HG02610 (cell line): ENCODE data around the gene AKT1S1.
"Not testable (repeated sequence)": the region's sequence is repeated elsewhere in the genome, so short reads cannot be mapped to it uniquely, and the experiment has no call there.

ENCODE experiments used
- ATAC-seq: cut with Tn5 transposase; IDR thresholded peaks from one replicate; pipeline ENCODE4 v1.9.1; 2021; ENCODE audit warnings: mild to moderate bottlenecking, moderate library complexity; ENCODE audit not compliant: unreplicated experiment

The AKT1S1 gene

DNA sequence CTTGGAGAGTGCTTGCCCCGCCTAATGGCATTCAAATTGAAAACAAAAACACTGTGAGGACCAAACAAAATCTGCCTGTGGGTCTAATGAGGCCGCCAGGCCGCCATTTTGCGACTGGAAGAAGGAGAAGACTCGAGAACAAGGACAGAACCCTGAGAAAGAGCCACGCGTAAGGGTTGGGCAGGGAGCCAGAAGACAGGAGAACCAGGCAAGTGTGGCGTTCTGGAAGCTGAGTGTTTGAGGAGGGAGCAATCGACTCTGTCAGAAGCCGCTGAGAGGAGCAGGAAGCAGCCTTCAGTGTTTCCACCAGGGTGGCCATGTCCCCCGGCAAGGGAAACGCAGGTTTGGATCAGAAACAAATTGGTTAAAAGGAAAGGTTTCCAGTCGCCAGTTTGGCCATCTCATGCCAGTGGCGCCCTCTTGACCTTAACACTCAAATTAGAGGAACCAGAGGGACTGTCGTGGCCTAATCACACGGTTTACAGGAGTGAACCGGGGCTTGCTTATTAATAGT lies 36.4 kb downstream of the AKT1S1 start:
- ATAC-seq: no peak

GRCh38 chr19:49840321-49840720 lies 36.8 kb downstream of the AKT1S1 start:
- no peak for ATAC-seq

DNA sequence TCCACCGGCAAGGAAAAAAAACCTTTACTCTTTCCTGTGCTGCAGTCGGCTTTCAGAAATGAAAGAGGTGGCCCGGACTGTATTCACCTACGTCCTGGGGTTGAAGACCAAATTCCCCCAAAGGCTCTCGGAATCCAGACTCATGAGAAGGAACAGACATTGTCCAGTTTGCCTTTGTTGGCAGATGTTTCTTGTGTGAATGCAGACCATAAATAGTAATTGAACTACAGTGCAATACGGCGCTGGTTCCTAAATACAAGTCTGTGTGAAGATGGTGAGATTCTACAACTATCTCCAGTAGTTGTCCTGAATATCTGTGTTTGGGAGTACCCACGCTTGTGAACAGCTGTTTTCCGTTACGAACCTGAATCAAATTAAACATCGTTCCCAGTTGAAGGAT lies 37.4 kb downstream of the AKT1S1 start:
- no peak for ATAC-seq

DNA sequence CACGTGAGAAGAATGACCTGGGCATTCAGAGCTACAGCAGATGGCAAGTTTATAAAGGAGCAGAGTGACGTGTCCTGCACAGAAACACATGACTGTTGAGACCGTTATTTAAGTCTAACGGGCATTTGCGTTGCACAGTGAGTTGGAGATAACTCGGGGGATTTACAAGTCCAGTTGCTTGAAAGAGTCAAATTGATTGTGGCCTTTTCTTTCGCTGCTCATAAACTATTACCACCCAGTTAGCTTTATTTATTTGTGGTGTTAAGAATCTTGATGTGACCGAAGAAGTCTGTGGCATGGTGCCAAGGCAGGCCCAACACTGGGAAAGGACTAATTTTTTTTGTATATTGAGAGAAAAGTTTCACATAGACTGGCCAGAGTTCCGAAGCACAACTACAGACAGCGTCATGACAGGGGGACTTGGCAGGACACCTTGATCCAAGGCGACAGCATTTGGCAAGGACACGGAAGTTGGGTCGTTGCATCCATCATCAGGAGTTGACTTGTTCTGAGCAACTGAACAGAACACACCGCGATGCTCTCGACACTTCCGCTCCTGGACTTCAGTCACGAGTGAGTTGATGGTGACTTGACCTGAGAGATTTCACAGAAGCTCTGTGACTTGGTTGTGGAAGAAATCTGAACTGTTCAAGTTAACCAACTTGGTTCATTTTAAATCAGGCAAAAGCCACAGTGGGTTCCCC lies 38.1 kb downstream of the AKT1S1 start:
- ATAC-seq: no peak

- no peak for ATAC-seq
Measured at GRCh38 chr19:49837425-49837824, 39.7 kb downstream of the AKT1S1 start.

GRCh38 chr19:49837009-49837310 lies 40.2 kb downstream of the AKT1S1 start:
- ATAC-seq: no peak

GRCh38 chr19:49836176-49837008 lies 40.8 kb downstream of the AKT1S1 start:
- no peak for ATAC-seq

DNA sequence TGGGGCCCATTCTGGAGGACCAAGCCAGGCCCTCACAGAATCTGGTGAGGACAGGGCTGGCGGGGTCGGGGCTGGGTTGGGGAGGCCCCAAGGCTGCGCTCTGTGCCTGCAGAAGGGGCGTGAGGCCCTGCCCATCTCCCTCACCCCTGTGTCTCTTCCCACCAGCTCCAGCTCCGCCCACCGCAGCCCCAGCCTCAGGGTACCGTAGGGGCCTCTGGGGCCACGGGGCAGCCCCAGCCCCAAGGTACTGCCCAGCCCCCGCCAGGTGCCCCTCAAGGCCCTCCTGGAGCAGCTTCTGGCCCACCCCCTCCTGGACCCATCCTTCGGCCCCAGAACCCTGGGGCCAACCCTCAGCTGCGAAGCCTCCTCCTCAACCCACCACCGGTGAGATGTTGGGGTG lies 41.6 kb downstream of the AKT1S1 start:
- ATAC-seq: no peak

DNA sequence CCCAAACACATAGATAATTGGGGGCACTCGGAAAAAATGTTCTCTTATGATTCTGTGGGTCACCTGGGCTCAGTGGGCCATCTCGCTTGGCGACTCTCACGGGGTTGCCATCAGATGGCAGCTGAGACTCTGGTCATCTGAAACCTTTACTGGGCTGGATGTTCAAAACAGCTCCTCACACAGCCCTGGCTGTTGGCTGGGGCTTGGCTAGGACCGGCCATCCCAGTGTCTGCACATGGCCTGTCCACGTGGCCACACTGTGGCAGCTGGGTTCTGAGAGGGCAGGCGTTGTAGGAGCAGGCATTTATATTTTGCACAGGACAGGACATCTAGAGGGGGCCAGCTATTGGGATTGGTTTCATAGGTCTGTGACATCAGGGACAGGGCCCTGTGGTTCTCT lies 43.6 kb downstream of the AKT1S1 start:
- no peak for ATAC-seq

DNA sequence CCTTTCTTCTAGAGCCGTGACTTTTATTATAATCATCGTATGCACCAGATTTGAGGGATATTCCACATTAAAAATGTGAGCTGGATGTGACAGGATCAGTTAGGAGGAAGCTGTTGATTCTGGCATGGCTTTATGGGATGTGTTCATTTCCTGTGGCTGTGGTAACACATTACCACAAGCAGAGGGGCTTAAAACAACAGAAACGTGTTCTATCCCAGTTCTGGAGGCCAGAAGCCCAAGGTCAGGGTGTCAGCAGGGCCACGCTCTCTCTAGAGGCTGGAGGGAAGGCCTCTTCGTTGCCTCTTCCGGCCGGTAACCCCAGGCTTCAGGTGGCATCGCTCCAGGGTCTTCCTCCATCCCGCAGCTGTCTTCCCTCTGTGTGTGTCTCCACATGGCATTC lies 44.6 kb downstream of the AKT1S1 start:
- no peak for ATAC-seq

DNA sequence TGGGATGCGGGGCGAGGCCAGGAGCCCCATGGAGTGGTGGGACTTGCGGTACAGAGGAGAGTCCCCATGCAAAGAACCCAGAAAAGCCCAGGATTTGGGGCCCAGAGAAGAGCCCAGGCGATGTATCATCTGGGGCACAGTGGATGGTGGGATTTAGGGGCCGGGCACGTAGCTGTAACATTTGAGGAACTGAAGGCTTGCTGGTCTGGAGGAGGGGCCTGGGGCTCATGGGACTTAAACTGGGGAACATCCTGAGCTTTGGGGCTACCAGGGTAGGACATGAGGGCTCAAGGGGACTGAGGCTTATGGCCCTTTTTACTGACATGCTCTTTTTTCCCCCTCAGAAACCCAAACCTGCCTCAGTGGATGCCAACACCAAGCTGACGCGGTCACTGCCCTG lies 45.6 kb downstream of the AKT1S1 start:
- no peak for ATAC-seq

DNA sequence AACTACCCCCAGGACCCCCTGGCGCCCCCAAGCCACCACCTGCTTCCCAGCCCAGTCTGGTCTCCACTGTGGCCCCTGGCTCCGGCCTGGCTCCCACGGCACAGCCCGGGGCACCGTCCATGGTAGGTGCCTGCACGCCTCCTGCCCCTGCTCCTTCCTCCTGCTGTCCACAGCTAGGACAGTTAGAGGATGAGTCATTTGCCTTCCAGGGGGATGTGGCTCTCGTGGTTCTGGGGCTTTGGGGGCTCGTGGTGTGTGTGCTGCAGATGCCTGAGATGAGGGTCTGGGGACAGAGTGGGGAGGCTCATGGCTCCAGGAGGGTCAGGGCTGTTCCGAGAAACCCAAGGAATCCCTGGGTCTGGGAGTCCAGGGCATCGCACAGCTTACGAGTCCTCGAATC lies 46.4 kb downstream of the AKT1S1 start:
- ATAC-seq: no peak

DNA sequence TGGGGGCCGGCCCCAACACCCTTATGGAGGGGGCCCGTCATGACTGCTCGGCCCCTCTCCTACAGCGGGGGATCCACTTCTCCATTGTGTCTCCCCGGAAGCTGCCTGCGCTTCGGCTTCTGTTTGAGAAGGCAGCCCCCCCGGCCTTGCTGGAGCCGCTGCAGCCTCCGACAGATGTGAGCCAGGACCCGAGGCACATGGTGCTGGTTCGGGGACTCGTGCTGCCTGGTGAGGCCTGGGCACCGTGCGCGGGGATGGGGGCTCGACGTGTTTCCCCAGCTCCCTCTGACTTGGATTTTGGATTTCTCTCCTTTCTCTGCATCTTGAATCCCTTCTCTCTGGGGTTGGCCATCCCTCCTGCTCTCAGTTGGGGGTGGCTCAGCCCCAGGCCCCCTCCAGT lies 47.4 kb downstream of the AKT1S1 start:
- no peak for ATAC-seq

DNA sequence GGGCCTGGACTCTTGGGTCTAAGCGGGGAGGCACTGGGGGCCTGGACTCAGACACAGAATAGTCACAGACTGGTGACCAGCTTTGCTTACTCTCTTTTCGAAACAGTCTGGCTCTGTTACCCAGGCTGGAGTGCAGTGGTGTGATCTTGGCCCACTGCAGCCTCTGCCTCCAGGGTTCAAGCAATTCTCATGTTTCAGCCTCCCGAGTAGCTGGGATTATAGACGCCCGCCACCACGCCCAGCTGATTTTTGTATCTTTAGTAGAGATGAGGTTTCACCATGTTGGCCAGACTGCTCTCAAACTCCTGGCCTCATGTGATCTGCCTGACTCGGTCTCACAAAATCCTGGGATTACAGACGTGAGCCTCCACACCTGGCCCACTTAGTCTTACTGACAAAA lies 48.0 kb downstream of the AKT1S1 start:
- ATAC-seq: no peak

DNA sequence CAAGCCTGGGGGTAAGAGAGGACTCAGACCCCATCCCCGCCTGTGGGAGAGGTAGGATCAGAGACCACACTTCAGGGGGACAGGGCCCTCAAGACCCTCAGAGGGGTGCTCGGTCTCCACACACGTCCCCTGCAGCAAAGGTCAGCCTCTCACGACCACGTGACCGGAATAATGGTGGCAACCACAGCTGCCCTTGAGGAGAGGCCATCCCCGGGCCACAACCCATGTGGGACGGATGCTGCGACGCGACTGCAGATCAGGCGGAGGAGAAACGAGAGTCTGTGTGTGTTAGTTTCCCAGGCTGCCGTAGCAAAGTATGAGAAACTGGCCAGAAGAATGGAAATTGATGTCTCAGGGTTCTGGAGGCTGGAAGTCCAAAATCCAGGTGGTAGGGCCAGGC lies 50.1 kb downstream of the AKT1S1 start:
- no peak for ATAC-seq

DNA sequence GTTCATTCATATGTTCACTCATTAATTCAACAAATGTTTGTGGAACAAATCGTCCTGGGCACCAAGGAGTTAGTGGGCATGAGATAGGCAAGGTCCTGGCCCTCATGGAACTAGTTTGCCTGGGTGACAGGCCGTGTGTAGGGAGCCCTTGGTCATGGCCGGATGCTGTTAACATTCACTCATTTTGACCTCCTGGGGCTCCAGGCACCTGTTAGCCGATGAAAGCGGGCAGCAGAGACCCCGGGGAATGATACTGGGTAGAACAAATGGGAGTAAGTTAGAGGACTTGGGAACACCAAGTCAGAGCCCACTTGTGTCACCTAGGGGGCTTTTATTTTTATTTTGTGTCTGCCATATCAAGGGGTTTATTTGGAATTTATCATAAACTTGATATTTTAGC lies 52.5 kb downstream of the AKT1S1 start:
- no peak for ATAC-seq

- ATAC-seq: no peak
Measured at GRCh38 chr19:49823472-49823871, 53.7 kb downstream of the AKT1S1 start.

DNA sequence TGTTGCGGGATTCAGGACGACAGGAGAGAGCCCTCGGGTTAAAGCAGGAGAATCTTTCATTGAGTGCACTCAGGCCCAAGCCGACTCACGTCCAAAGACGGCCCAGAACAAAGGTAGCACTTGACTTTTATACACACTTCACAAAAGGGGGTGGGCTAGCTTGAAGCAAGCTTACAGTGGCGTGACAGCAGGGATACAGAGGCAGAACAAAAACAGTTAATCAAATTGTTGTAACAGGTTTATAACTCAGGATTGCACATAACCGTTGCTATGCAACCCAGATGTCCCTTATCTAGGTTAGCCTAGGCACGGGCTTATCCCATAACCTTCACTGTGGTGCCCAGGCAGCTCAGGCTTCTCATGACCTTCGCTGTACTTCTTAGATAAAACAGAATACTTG lies 57.0 kb downstream of the AKT1S1 start:
- no peak for ATAC-seq

DNA sequence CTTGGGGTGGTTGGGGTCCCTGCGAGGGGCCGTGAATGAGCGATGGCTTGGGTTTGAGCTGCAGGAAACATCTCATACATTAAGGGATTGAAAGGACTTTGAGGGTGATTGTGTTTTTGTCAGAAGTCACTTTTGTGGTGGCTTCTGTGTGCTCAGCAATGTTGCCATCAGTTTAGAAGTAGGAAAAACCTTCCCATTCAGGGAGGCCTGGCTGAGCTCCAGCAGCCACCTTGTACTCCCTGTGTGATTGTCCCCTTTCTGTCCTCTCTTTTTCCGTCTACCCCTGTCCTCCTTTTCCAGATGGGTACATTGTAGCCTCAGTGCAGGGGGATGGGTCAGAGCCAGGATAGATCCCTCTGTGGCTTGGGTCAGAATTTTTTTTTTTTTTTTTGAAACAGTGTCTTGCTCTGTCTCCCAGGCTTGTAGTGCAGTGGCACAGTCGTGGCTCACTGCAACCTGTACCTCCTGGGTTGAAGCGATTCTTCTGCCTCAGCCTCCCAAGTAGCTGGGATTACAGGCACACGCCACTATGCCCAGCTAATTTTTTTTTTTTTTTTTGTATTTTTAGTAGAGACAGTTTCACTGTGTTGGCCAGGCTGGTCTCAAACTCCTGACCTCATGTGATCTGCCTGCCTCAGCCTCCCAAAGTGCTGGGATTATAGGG lies 57.6 kb downstream of the AKT1S1 start:
- ATAC-seq: not testable (repeated sequence)
